ENCODE measurements around the gene NUDT4. TPM values are rescaled to one million over a fixed set of nuclear protein-coding genes. Genes with fewer than 3 reads are reported as not detected.
A peak's percentile ranks its signal among the peaks of the same experiment; 100 is the strongest.

NUDT4 gene
- total RNA-seq, 1 donor from 2014 or later = 60.2 TPM

DNA sequence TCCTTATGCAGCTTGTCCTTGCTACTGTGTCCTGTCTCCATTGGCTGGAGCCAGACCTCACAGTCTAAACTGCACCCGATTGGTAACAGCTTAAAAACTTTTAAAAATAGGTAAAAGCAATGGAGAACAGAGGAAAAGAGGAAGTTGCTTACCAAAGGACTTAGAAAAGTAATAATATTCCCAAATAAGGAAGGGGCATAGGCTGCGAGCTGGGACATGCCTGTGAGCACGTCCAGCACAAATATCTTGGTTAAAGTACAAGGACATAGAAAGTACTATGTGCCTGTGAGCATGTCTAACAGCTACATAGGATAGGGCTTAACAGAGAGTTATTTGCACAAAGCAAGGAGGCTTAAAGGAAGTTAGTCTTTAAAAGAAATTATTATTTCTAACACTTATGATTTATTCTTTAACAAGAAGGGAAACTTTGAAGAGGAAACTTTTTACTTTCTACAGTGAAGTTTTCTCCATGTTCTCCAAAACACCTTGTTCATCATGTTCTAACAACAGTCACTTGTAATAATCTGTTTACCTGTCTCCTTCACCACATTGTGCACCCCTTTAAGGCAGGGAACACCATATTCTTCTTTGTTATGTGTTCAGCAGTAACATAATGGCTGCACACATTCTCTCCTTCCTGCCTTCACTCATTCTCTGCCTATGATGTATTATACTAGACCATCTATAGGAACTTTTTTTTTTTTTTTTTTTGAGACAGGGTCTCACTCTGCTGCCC lies 73.9 kb downstream of the NUDT4 start:
- Histone ChIP-seq H3K79me2 (ENCODE audit: insufficient read depth, low read length) (no peaks in the 10 kb centered on the region), H3K4me2 (ENCODE audit: low read length) (no peak overlapping the region), H3K27ac (ENCODE audit: low read depth, low read length) (no peak overlapping the region), H3K4me1 (ENCODE audit: insufficient read depth, low read length) (peaks cover 4% of the 10 kb centered on the region), H3K36me3 (ENCODE audit: insufficient read depth, low read length) (no peaks in the 10 kb centered on the region), H3K9ac (ENCODE audit: low read length) (no peak overlapping the region), H3K4me3 (ENCODE audit: insufficient read depth, low read depth, low read length) (no peak overlapping the region), H3K27me3 (ENCODE audit: insufficient read depth, low read length) (no peaks in the 10 kb centered on the region), H4K20me1 (ENCODE audit: insufficient read depth, low read length) (no peaks in the 10 kb centered on the region), H3K9me3 (ENCODE audit: insufficient read depth, low read depth, low read length) (no peaks in the 10 kb centered on the region), H2AFZ (ENCODE audit: low read depth, low read length) (no peak overlapping the region)
- no peak overlapping the region for H3K27ac Mint-ChIP-seq (ENCODE audit: unreplicated experiment)
- TF ChIP-seq EZH2 (IDR thresholded peaks at IDR 0.05; ENCODE audit: insufficient read depth, low read length) = no peak
- TF ChIP-seq CTCF (IDR thresholded peaks at IDR 0.05; ENCODE audit: insufficient read depth, low read depth, low read length) = no peak
- DNase-seq (ENCODE audit: low read depth) = no peak
- H3K36me3 Mint-ChIP-seq (ENCODE audit: low read depth, unreplicated experiment) = no peaks in the 10 kb centered on the region
- H3K4me3 Mint-ChIP-seq (ENCODE audit: unreplicated experiment) = no peak overlapping the region
- no peaks in the 10 kb centered on the region for H3K9me3 Mint-ChIP-seq (ENCODE audit: unreplicated experiment)
- no peaks in the 10 kb centered on the region for H3K27me3 Mint-ChIP-seq (ENCODE audit: low read depth, unreplicated experiment)
- peaks cover 14% of the 10 kb centered on the region for H3K4me1 Mint-ChIP-seq (ENCODE audit: low read depth, unreplicated experiment)
- FAIRE-seq = no peak

GRCh38 chr12:93453633-93454032 lies 75.9 kb downstream of the NUDT4 start:
- Histone ChIP-seq H2AFZ (ENCODE audit: low read depth, low read length) (peak overlapping the region; percentile 23), H3K4me2 (ENCODE audit: low read length) (peak overlapping the region; percentile 60), H3K36me3 (ENCODE audit: insufficient read depth, low read length) (no peaks in the 10 kb centered on the region), H4K20me1 (ENCODE audit: insufficient read depth, low read length) (no peaks in the 10 kb centered on the region), H3K79me2 (ENCODE audit: insufficient read depth, low read length) (no peaks in the 10 kb centered on the region), H3K4me3 (ENCODE audit: insufficient read depth, low read depth, low read length) (peak overlapping the region; percentile 22), H3K27me3 (ENCODE audit: insufficient read depth, low read length) (no peaks in the 10 kb centered on the region), H3K27ac (ENCODE audit: low read depth, low read length) (peak overlapping the region; percentile 50), H3K9me3 (ENCODE audit: insufficient read depth, low read depth, low read length) (no peaks in the 10 kb centered on the region), H3K4me1 (ENCODE audit: insufficient read depth, low read length) (peaks cover 4% of the 10 kb centered on the region), H3K9ac (ENCODE audit: low read length) (peak overlapping the region; percentile 54)
- no peak for FAIRE-seq
- Mint-ChIP-seq H3K36me3 (ENCODE audit: low read depth, unreplicated experiment) (no peaks in the 10 kb centered on the region), H3K9me3 (ENCODE audit: unreplicated experiment) (no peaks in the 10 kb centered on the region), H3K4me3 (ENCODE audit: unreplicated experiment) (no peak overlapping the region), H3K4me1 (ENCODE audit: low read depth, unreplicated experiment) (peaks cover 9% of the 10 kb centered on the region), H3K27ac (ENCODE audit: unreplicated experiment) (peak overlapping the region; percentile 72), H3K27me3 (ENCODE audit: low read depth, unreplicated experiment) (no peaks in the 10 kb centered on the region)
- peak; percentile 67 for DNase-seq (ENCODE audit: low read depth)
- TF ChIP-seq EZH2 (IDR thresholded peaks at IDR 0.05; ENCODE audit: insufficient read depth, low read length) (no peak), CTCF (IDR thresholded peaks at IDR 0.05; ENCODE audit: insufficient read depth, low read depth, low read length) (no peak)

GRCh38 chr12:93456077-93456476 lies 78.4 kb downstream of the NUDT4 start:
- Mint-ChIP-seq H3K27ac (ENCODE audit: unreplicated experiment) (no peak overlapping the region), H3K9me3 (ENCODE audit: unreplicated experiment) (no peaks in the 10 kb centered on the region), H3K36me3 (ENCODE audit: low read depth, unreplicated experiment) (no peaks in the 10 kb centered on the region), H3K27me3 (ENCODE audit: low read depth, unreplicated experiment) (no peaks in the 10 kb centered on the region), H3K4me1 (ENCODE audit: low read depth, unreplicated experiment) (peaks cover 9% of the 10 kb centered on the region), H3K4me3 (ENCODE audit: unreplicated experiment) (no peak overlapping the region)
- FAIRE-seq = no peak
- H3K9me3 ChIP-seq (ENCODE audit: insufficient read depth, low read depth, low read length) = no peaks in the 10 kb centered on the region
- no peak overlapping the region for H2AFZ ChIP-seq (ENCODE audit: low read depth, low read length)
- no peaks in the 10 kb centered on the region for H3K27me3 ChIP-seq (ENCODE audit: insufficient read depth, low read length)
- H4K20me1 ChIP-seq (ENCODE audit: insufficient read depth, low read length) = no peaks in the 10 kb centered on the region
- no peaks in the 10 kb centered on the region for H3K79me2 ChIP-seq (ENCODE audit: insufficient read depth, low read length)
- TF ChIP-seq CTCF (IDR thresholded peaks at IDR 0.05; ENCODE audit: insufficient read depth, low read depth, low read length) (no peak), EZH2 (IDR thresholded peaks at IDR 0.05; ENCODE audit: insufficient read depth, low read length) (no peak)
- H3K4me2 ChIP-seq (ENCODE audit: low read length) = no peak overlapping the region
- no peaks in the 10 kb centered on the region for H3K36me3 ChIP-seq (ENCODE audit: insufficient read depth, low read length)
- no peak overlapping the region for H3K4me3 ChIP-seq (ENCODE audit: insufficient read depth, low read depth, low read length)
- H3K27ac ChIP-seq (ENCODE audit: low read depth, low read length) = no peak overlapping the region
- H3K9ac ChIP-seq (ENCODE audit: low read length) = no peak overlapping the region
- H3K4me1 ChIP-seq (ENCODE audit: insufficient read depth, low read length) = peaks cover 4% of the 10 kb centered on the region
- no peak for DNase-seq (ENCODE audit: low read depth)

All from astrocyte (in vitro differentiated cells and primary cell).